Cardiac septum (tissue), 1 donor: Measurements from ENCODE around the gene SPHK2. TPM values are rescaled to one million over a fixed set of nuclear protein-coding genes. Genes with fewer than 3 reads are reported as not detected.
A peak's percentile ranks its signal among the peaks of the same experiment; 100 is the strongest.
"Not testable (repeated sequence)": the region's sequence is repeated elsewhere in the genome, so short reads cannot be mapped to it uniquely, and the experiment has no call there.

Experiments
- DNase-seq: peaks from one replicate; pipeline ENCODE4 v3.0.0-alpha.2; 2020; ENCODE audit warnings: low spot score
- intact Hi-C: fragments of 100-400 bp; cut with DNase I; formaldehyde crosslinking; loops from one replicate; pipeline ENCODE4 v1.14.0; 2022
- total RNA-seq: library from RNA; stranded (reverse); fragmentation: NEBNext Ultra II Directional; extraction: Animal tissue kit (Norgen Biotek cat#: 25700); gene quantifications from one replicate; pipeline ENCODE4 v1.2.1, GENCODE V29; 2021
- donor health status: DM: no; HTN: no; CAD: no.

SPHK2 gene
- total RNA-seq, 1 donor from 2014 or later: 8.5 TPM

DNA sequence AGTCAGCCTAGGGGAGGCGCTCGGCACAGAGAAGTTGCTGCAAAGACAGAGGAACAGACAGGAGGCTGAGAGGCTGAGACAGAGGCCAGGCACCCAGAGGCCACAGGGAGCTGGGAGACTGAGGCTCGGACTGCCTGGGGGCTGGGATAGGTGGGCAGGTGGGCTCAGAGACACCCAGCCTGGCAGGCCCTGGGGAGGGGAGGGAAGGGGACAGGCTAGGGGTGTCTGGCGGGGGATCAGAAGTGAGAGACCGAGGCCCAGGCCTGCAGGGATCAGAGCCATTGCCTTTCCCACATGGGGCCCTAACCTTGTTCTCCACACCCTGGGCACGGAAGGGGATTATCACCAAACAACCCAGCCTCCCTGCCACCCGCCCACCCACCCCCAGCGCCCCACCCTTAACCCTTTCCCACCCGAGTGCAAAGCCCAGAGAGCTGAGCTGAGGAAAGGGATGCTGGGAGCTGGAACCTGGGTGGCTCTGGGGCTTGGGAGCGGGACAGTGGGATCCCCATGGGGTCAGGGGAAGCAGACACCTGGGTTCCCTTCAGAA lies 52.2 kb downstream of the SPHK2 start:
- intact Hi-C loops: no loop called here
- no peak for DNase-seq

DNA sequence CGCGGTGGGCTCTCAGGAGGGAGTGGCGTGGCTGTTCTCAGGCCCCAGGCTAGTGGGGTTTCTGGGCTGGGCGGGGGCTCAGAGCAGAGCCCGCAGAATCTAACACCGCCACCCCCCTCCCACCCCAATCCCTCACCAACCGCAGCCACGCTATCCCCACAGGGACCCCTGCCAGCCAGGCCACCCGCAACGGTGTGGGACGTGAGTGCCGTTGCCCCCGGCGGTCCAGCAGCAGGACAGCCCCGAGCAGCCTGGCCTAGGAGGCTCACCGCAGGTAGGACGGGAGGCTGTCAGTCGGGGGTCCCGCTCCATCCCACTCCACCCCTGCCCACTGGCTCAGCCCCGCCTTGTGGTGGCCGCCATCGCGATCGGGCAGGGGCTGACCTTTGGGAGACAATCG lies 53.7 kb downstream of the SPHK2 start, which contains the start of gene NTN5:
Gene NTN5 (minus strand): TSS at position 24 of the 400 bp plus-strand sequence. CDS start 2,031 bp downstream, outside the sequence.
- intact Hi-C loops: no loop called here

DNA sequence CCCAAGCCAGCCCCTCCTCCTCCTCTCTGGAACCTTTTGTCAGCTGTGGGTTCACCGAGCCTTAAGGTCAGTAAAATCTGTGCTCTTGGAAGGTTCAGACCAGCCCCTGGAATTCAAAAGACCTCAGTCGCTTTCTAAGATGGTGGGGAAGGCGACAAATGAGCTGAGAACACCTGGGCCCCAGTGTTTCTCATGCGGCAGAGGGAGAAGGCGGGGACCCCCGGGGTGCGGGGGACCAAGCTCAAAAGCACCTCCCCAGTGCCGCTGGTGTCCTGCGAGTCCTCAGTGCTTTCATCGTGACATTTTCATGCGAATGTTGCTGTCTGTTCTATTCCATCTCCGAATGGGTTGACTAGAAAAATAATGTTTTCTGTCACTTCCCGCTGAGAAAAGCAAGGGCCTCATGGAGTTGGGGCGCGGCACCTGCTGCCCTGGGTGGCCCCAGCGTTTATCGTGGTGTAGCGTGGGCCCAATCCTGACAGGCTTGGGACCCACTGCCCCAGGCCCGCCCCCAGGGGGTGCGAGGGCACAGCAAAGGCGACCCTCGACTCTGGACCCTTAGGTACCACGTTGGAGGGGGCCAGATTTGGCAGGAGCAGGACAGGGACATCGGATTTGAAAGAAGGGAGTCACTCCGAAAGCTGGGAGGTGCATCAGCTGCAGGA lies 54.3 kb downstream of the SPHK2 start:
- DNase-seq: no peak
- intact Hi-C loops: loop anchor here (2.0 kb wide), 1 partner anchor 65 kb away; no protein-coding TSS in a partner anchor

More for the DNA sequence above, 53.7 kb downstream of the SPHK2 start, which contains the start of gene NTN5:
- DNase-seq: no peak

DNA sequence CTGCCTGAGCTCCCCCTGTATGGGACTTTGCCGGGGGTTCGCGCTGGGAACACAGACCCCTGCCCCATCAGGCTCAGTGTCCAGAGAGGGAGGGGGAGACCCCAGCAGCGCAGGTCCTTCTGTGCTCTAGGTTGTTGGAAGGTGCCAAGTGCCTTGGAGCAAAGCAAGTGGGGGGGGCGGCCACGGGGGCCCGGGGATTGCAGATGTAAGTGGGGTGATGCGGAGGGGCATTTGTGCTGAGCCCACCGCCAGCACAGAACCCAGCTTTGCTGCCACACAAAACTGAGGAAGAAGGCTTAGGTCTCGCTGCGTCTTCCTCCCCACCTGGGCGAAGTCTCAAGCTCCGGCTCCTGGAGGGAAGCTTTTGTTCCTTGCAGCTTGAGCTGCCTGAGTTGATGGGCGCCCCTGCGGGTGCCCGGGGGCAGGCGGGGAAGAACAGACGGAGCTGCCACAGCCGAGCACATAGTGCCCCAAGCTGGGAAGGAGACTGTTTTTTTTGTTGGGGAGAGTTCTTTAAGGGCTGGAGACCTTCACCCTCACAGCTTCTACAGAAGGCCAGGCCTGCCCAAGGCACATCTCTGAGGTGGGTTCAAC lies 55.0 kb downstream of the SPHK2 start:
- DNase-seq: no peak
- intact Hi-C loops: loop anchor here (2.0 kb wide), 1 partner anchor 64 kb away; no protein-coding TSS in a partner anchor

DNA sequence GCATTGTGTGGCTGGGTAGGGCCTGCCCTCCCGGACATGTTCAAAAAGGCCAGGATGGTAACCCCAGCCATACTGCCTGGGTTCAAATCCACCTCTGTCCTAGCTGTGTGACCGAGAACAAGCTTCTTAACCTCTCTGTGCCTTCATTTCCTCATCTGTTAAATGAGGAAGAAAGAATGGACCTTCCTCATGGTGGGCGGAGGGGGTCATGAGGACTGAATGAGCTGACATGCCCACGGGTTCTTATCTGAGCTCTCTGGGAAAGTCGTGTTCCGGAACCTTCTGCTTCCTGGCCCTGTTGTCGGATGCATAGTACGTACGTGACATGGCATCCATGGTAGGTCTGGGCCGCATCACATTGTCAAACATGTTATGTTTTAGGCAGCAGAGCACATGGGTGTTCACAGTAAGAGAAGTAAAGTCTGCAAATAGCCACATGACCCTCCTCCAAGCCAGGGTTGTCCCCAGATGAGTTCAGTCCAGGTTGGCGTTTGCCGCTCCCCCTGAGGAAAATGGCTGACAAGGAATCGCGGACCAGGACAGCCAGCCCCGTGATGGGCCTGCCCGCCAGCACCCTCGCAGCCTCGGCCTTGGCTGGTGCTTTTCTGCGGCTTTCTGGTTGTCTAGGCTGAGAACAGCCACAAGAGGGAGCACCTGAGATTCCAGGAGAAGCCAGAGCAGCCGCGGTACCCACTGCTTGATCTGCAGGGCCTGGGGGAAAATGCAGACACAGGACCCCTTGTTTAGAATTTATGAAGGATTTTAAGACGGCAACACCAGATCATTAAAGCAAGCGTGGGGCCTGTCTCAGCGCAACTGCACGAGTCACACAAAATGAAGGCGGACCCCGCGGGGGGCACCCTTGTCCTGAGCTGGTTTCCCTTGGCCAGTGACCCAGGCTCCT lies 55.9 kb downstream of the SPHK2 start:
- intact Hi-C loops: loop anchor here (2.0 to 5.0 kb wide), 2 partner anchors 37 to 64 kb away; no protein-coding TSS in a partner anchor
- DNase-seq: peak; percentile 85

DNA sequence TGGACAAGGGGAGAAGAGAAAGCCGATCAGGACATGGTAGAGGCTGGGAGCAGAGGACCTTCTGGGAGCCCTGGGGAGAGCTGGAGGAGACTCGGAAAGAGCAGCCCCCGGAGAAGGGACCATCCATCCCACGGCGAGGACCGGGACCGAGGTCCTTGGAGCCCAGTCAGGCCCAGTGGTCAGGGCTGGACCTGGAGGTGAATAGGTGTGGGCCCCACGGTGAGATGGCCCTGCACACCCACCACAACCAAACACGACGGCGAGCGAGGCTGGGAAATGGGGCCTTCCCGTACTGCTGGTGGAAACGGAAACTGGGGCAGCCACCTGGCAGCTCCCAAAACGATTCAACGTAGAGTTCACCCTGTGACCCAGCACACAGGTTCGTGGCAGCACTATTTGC lies 57.2 kb downstream of the SPHK2 start:
- intact Hi-C loops: loop anchor here (5.0 kb wide), 1 partner anchor 36 kb away; no protein-coding TSS in a partner anchor
- no peak for DNase-seq

DNA sequence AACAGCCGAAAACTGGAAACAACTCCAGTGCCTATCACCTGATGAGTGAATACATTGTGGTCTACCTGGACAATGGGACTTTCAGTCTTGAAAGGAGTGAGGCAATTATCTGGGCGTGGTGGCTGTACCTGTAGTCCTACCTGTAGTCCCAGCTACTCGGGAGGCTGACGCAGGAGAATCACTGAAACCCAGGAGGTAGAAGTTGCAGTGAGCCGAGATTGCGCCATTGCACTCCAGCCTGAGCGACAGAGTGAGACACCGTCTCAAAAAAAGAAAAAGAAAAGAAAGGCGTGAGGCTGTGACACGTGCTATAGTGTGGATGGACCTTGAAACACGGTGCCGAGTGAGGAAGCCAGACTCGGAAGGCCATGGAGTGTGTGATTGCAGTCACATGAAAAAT lies 57.6 kb downstream of the SPHK2 start:
- no peak for DNase-seq

DNA sequence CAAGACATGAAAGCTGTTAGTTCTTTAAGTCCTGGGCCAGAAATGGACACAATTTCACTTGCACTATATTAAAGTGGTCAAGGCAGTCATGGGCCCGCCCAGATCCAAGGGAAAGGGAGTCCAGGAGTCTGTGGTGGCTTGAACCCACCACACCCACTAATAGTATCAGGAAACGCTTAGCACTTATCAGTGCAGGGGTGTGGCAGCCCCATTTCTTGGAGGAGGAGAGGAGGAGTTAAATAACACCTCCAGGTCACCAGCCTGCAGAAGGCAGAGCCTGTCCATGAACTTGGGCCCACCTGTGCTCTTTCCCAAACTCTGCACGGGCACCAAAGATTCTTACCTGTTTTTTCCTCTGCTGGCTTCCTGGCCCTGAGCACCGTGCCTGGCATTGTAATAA lies 58.9 kb downstream of the SPHK2 start:
- intact Hi-C loops: loop anchor here (5.0 kb wide), 1 partner anchor 34 kb away; no protein-coding TSS in a partner anchor
- DNase-seq: no peak

More for the DNA sequence above, 57.6 kb downstream of the SPHK2 start:
- intact Hi-C loops: loop anchor here (5.0 kb wide), 1 partner anchor 35 kb away; no protein-coding TSS in a partner anchor

DNA sequence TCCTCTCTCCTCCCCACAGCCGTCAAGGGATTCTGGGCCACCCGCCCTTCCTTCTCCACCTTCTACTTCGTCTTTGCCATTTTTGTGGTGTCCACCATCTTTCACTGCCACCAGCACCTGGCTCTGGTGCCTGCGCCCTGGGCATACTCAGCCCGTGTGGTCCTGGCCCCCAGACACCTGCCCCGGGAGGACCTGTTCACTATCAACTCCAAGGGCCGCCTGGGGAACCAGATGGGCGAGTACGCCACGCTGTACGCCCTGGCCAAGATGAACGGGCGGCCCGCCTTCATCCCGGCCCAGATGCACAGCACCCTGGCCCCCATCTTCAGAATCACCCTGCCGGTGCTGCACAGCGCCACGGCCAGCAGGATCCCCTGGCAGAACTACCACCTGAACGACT lies 60.7 kb downstream of the SPHK2 start:
- intact Hi-C loops, DNase-seq: not testable (repeated sequence)

Other genes starting within 250 kb of the SPHK2 start
- gene KDELR1, start 228.0 kb upstream of the SPHK2 start, total RNA-seq: 70.1 TPM
- 0.70 TPM for gene GRIN2D, start 225.8 kb upstream of the SPHK2 start, total RNA-seq
- gene GRWD1, start 173.5 kb upstream of the SPHK2 start, total RNA-seq: 17.5 TPM
- gene KCNJ14, start 163.9 kb upstream of the SPHK2 start, total RNA-seq: 0.32 TPM
- 46.4 TPM for gene CYTH2, start 150.1 kb upstream of the SPHK2 start, total RNA-seq
- gene LMTK3, start 107.7 kb upstream of the SPHK2 start, total RNA-seq: 3.0 TPM
- 0.19 TPM for gene SULT2B1, start 67.3 kb upstream of the SPHK2 start, total RNA-seq
- not detected for gene SPACA4, start 12.8 kb upstream of the SPHK2 start, total RNA-seq
- not detected for gene FAM83E, start 4.4 kb upstream of the SPHK2 start, total RNA-seq
- 437 TPM for gene RPL18, start 328 bp upstream of the SPHK2 start, total RNA-seq
- gene DBP, start 17.9 kb downstream of the SPHK2 start, total RNA-seq: 4.4 TPM
- 6.5 TPM for gene CA11, start 26.7 kb downstream of the SPHK2 start, total RNA-seq
- gene NTN5, start 53.5 kb downstream of the SPHK2 start, total RNA-seq: not detected
- not detected for gene FUT2, start 76.5 kb downstream of the SPHK2 start, total RNA-seq
- 3.2 TPM for gene MAMSTR, start 100.2 kb downstream of the SPHK2 start, total RNA-seq
- gene RASIP1, start 121.1 kb downstream of the SPHK2 start, total RNA-seq: 13.6 TPM
- 0.83 TPM for gene IZUMO1, start 127.4 kb downstream of the SPHK2 start, total RNA-seq
- 1.6 TPM for gene FUT1, start 133.1 kb downstream of the SPHK2 start, total RNA-seq
- gene FGF21, start 136.0 kb downstream of the SPHK2 start, total RNA-seq: not detected
- 48.9 TPM for gene BCAT2, start 191.5 kb downstream of the SPHK2 start, total RNA-seq
- 1.9 TPM for gene HSD17B14, start 217.0 kb downstream of the SPHK2 start, total RNA-seq
- 106 TPM for gene PLEKHA4, start 249.1 kb downstream of the SPHK2 start, total RNA-seq